Heart left ventricle (tissue), 16 donors: ENCODE results near the gene SLC26A8. TPM values are rescaled to one million over a fixed set of nuclear protein-coding genes. Genes with fewer than 3 reads are reported as not detected.

Experiments
- ATAC-seq, 4 donors: fragments of 200-7000 bp; cut with Tn5 transposase; one replicate each; pipeline ENCODE4 v1.9.1; 2020 to 2022; ENCODE audit warnings: moderate library complexity in 4 of 4, mild to moderate bottlenecking in 3 of 4, moderate number of reproducible peaks in 1 of 4
- DNase-seq, 5 donors: peaks; one replicate each; pipeline ENCODE4 v3.0.0-alpha.2; 2020
- H3K27ac ChIP-seq, 12 donors: fragments of 200-600 bp; sonication (generic) in 4 of 12; one replicate each; pipeline versions ENCODE4 v1.5.0 to v1.8.0; 2016 to 2022; ENCODE audit warnings: mild to moderate bottlenecking in 2 of 12
- H3K27me3 ChIP-seq, 9 donors: fragments of 200-600 bp; sonication (generic) in 2 of 9; one replicate each; pipeline versions ENCODE4 v1.5.1 to v1.8.0; 2016 to 2022; ENCODE audit warnings: mild to moderate bottlenecking in 3 of 9
- H3K36me3 ChIP-seq, 9 donors: fragments of 200-600 bp; sonication (generic) in 2 of 9; one replicate each; pipeline versions ENCODE4 v1.5.0 to v1.8.0; 2018 to 2022; ENCODE audit warnings: mild to moderate bottlenecking in 2 of 9
- H3K4me1 ChIP-seq, 12 donors: fragments of 200-600 bp; sonication (generic) in 4 of 12; one replicate each; pipeline versions ENCODE4 v1.5.0 to v1.8.0; 2016 to 2022; ENCODE audit warnings: mild to moderate bottlenecking in 3 of 12
- H3K4me3 ChIP-seq, 12 donors: fragments of 200-600 bp; sonication (generic) in 4 of 12; one replicate each; pipeline versions ENCODE4 v1.5.0 to v1.8.0; 2017 to 2022; ENCODE audit warnings: mild to moderate bottlenecking in 9 of 12, moderate library complexity in 4 of 12
- H3K9me3 ChIP-seq, 12 donors: fragments of 200-600 bp; sonication (generic) in 4 of 12; one replicate each; pipeline versions ENCODE4 v1.5.0 to v1.8.0; 2016 to 2022; ENCODE audit warnings: mild to moderate bottlenecking in 1 of 12
- POLR2A ChIP-seq, 2 donors: fragments of 450-650 bp; IDR thresholded peaks; one replicate each; pipeline ENCODE4 v1.6.1; 2017; ENCODE audit warnings: antibody characterized with exemption in 2 of 2, mild to moderate bottlenecking in 2 of 2, moderate library complexity in 2 of 2
- WGBS, 4 donors: extraction: QIAGEN DNeasy Blood & Tissue Kit in 2 of 4; methylation state at CpG; one replicate each; pipeline versions ENCODE4 v1.1.5 to v1.1.7; 2013 to 2018; 5-methylcytosine and 5-hydroxymethylcytosine counted together
- intact Hi-C, 10 donors: fragments of 100-400 bp; cut with DNase I; formaldehyde crosslinking; loops; one replicate each; pipeline versions ENCODE4 v1.11.1 to v1.14.2; 2022
- polyA plus RNA-seq, 2 donors: library from polyadenylated mRNA; stranded (reverse); fragments of 200-250 nt; gene quantifications; one replicate each; pipeline ENCODE4 v1.2.3, GENCODE V29; 2013
- total RNA-seq, 9 donors: library from RNA; depleted of rRNA in 2 of 9; stranded (reverse); fragments of >200 nt in 2 of 9; fragmentation: NEBNext Ultra II Directional in 3 of 9; extraction: Animal tissue kit (Norgen Biotek cat#: 25700) in 3 of 9; gene quantifications; one replicate each; pipeline versions ENCODE4 v1.1.0 to v1.2.4, GENCODE V29; 2016 to 2023
- TF ChIP-seq, protein P1 (sequence below), 12 donors: fragments of 200-600 bp; sonication (generic) in 4 of 12; IDR thresholded peaks; one replicate each; pipeline versions ENCODE4 v1.5.0 to v1.8.0; 2018 to 2022; ENCODE audit warnings: antibody characterized with exemption in 12 of 12, mild to moderate bottlenecking in 5 of 12
- donor health status: ischemic (EF 13 %, LVEDD 7.1; RV severe dilation, severe dysfunction).
- donor health status: healthy with polysubstance abuse.
- donor health status: DM: no; HTN: yes; CAD: no.
- donor health status: DM: no; HTN: no; CAD: no.
- donor health status: ischemic (EF 25% LVEDD 6.9; RV normal size, moderate dysfunction).
- donor health status: ischemic (EF 25% LVEDD 5.7; RV mildly dilated, moderate dysfunction).
- donor health status: healthy.
- donor health status: DM: yes; HTN: yes; CAD: no.
- donor health status: ischemic (EF 35%, LVEDD 5.7; RV mildly dilated, moderate dysfunction).
- donor health status: nonischemic (EF 11% LVEDD 7.7; RV severe dilation, severe dysfunction).
- donor health status: DM: yes; HTN: yes; CAD: no.
- donor health status: PGD.
- donor health status: ischemic (EF 29% LVEDD 5.4; RV normal size, mild dysfunction).
- donor health status: nonischemic (EF 23%, LVEDD 6.1; RV moderate dilation, normal function).

SLC26A8 gene
- total and polyA plus RNA-seq, 11 donors: 0.08 to 0.36 (median 0.29) TPM; not detected in 6

DNA sequence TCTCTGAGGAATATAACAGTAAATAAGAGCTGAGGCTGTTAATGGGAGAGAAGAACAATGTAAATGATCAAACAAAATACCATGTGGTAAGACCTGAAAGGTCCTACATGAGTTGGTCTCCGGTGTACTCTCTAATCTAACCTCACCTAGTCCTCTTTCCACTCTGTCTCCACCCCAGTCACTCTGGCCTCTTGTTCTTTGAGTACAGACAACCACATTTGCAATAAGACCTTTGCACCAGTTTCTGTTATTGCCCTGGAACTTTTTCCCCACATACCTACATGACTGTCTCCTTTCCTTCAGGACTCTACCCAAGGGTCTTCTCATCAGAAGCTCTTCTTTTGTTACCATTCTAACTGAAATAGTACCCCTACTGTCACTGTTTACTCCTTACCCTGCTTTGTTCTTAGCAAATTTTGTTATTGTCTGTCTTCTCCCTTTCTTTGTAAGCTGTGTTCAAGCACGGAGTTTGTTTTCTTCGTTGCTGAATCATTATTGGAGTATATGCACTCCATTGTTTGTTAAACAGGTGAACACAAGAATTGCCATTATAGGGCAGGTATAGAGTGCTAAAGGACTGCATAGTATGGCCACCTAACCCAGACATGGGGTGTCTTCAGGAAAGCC, 40.4 kb upstream of the SLC26A8 start:
- no peak overlapping the region for H3K27ac ChIP-seq
- intact Hi-C loops: no loop called here
- no peak overlapping the region for H3K4me3 ChIP-seq
- 76 to 96% (median 94%) methylated on average over 3 of the region's 3 CpGs for WGBS, 4 donors
- no peaks in the 10 kb centered on the region for H3K9me3 ChIP-seq
- H3K36me3 ChIP-seq: peaks cover 0 to 26% (median 11%) of the 10 kb centered on the region in 9 donors
- no peaks in the 10 kb centered on the region for H3K27me3 ChIP-seq
- H3K4me1 ChIP-seq: peaks cover 3 to 64% (median 29%) of the 10 kb centered on the region in 12 donors
- TF ChIP-seq, protein P1, sequence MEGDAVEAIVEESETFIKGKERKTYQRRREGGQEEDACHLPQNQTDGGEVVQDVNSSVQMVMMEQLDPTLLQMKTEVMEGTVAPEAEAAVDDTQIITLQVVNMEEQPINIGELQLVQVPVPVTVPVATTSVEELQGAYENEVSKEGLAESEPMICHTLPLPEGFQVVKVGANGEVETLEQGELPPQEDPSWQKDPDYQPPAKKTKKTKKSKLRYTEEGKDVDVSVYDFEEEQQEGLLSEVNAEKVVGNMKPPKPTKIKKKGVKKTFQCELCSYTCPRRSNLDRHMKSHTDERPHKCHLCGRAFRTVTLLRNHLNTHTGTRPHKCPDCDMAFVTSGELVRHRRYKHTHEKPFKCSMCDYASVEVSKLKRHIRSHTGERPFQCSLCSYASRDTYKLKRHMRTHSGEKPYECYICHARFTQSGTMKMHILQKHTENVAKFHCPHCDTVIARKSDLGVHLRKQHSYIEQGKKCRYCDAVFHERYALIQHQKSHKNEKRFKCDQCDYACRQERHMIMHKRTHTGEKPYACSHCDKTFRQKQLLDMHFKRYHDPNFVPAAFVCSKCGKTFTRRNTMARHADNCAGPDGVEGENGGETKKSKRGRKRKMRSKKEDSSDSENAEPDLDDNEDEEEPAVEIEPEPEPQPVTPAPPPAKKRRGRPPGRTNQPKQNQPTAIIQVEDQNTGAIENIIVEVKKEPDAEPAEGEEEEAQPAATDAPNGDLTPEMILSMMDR (IDR thresholded peaks at IDR 0.05): no peak
- no peak for TF ChIP-seq POLR2A (IDR thresholded peaks at IDR 0.05)
- DNase-seq: no peak
- no peak for ATAC-seq

DNA sequence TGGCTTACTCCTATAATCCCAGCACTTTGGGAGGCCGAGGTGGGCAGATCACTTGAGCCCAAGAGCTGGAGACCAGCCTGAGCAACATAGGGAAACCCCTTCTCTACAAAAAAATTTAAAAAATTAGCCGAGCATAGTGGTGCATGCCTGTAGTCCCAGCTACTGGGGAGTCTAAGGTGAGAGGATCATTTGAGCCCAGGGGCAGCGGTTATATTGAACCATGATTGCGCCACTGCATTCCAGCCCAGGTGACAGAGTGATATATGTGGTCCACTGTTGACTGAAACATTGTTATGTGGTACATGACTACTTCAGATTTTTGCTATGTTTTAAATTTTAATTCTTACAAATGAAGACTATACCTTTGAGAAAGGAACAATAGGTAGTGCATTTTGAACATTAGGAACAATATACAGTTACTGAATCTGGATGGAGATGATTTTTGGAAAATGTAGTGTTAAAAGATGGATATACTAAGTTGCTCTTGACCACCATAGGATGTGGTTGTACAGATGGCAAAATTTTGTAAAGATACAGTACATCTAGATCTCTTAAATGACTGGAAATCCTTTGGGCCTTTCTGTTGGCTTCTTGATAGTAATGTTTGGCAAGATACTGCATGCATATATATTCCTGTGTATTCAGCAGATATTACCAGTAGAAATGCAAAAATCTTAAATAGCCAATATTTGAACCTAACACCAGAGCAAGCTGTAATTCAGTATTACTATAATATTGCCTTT, 39.0 kb upstream of the SLC26A8 start:
- TF ChIP-seq POLR2A (IDR thresholded peaks at IDR 0.05): no peak
- TF ChIP-seq, protein P1 (IDR thresholded peaks at IDR 0.05): no peak
- H3K27ac ChIP-seq: no peak overlapping the region
- DNase-seq: no peak
- H3K36me3 ChIP-seq: peaks cover 0 to 34% (median 18%) of the 10 kb centered on the region in 9 donors
- intact Hi-C loops: no loop called here
- no peaks in the 10 kb centered on the region for H3K9me3 ChIP-seq
- 97 to 100% (median 99%) methylated on average over 4 of the region's 4 CpGs for WGBS, 4 donors
- no peak overlapping the region for H3K4me3 ChIP-seq
- ATAC-seq: no peak
- peaks cover 3 to 51% (median 23%) of the 10 kb centered on the region in 12 donors for H3K4me1 ChIP-seq
- no peaks in the 10 kb centered on the region for H3K27me3 ChIP-seq

DNA sequence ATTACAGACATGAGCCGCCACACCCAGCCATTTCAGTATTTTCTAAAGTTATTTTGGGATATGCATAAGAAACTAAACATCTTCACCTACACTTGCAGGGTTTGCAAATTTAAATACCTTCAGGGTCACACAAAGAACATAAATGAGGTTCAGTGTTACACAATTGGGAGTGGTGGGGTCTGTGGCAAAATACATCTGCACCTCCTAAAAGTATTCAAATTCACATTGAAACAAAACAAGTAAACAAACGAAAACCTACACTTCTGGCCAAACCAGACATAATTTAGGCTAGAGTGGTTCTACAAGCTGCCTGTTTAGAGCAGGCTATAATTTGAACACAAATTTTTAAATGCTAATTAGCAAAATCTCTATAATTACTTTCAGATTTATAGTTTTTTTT, 37.8 kb upstream of the SLC26A8 start:
- Histone ChIP-seq H3K27ac (no peak overlapping the region), H3K27me3 (no peaks in the 10 kb centered on the region), H3K4me1 (peaks cover 0 to 39% (median 15%) of the 10 kb centered on the region in 12 donors), H3K4me3 (no peak overlapping the region), H3K36me3 (peaks cover 0 to 34% (median 18%) of the 10 kb centered on the region in 9 donors), H3K9me3 (no peaks in the 10 kb centered on the region)
- WGBS, 4 donors: 96 to 99% (median 97%) methylated on average over 2 of the region's 2 CpGs
- TF ChIP-seq, protein P1 (IDR thresholded peaks at IDR 0.05): no peak
- TF ChIP-seq POLR2A (IDR thresholded peaks at IDR 0.05): no peak
- intact Hi-C loops: no loop called here
- DNase-seq (no peak), ATAC-seq (no peak)

DNA sequence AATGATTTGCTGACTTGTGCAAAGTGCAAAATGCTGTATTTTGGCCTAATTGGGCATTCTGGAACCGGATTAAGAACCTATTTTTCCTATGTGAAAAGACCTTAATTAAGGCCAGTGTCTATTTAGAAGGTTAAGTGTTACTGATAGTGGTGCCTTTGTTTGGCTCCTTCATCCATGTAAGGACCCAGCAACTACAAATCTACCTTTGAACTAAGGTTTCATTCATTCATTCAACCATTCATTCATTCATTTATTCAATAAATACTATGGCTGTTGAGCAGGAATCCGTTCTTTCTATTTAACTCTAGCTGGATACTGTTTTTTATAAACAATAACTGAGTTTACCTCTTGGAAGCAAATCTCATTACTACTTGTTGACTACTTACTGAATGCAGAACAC, 36.8 kb upstream of the SLC26A8 start:
- Histone ChIP-seq H3K9me3 (no peaks in the 10 kb centered on the region), H3K36me3 (peaks cover 0 to 34% (median 18%) of the 10 kb centered on the region in 9 donors), H3K4me1 (peaks cover 0 to 29% (median 11%) of the 10 kb centered on the region in 12 donors), H3K4me3 (no peak overlapping the region), H3K27me3 (no peaks in the 10 kb centered on the region), H3K27ac (no peak overlapping the region)
- WGBS, 4 donors: 45 to 74% (median 47%) methylated on average over 2 of the region's 2 CpGs
- ATAC-seq (no peak), DNase-seq (no peak)
- TF ChIP-seq POLR2A (IDR thresholded peaks at IDR 0.05): no peak
- TF ChIP-seq, protein P1 (IDR thresholded peaks at IDR 0.05): no peak
- intact Hi-C loops: no loop called here
